ENCODE results near the gene MNS1.
"Not testable (repeated sequence)": the region's sequence is repeated elsewhere in the genome, so short reads cannot be mapped to it uniquely, and the experiment has no call there.

MNS1 gene

GRCh38 chr15:56445746-56446145 lies 19.2 kb downstream of the MNS1 start:
- DNase-seq, result no peak

GRCh38 chr15:56442354-56442753 lies 22.6 kb downstream of the MNS1 start:
- DNase-seq, result no peak

- DNase-seq, result no peak
These were observed 24.6 kb downstream of the MNS1 start for GRCh38 chr15:56440214-56440770.

GRCh38 chr15:56432304-56432703 lies 32.6 kb downstream of the MNS1 start:
- DNase-seq, result no peak

- no peak for DNase-seq
These were observed 36.0 kb downstream of the MNS1 start for GRCh38 chr15:56428821-56429458.

GRCh38 chr15:56425976-56426375 lies 39.0 kb downstream of the MNS1 start:
- DNase-seq, result no peak

- no peak for DNase-seq
These were observed 39.7 kb downstream of the MNS1 start for GRCh38 chr15:56425276-56425675.

- not testable (repeated sequence) for DNase-seq
These were observed 51.7 kb downstream of the MNS1 start for GRCh38 chr15:56413114-56413733.

- DNase-seq, result no peak
These were observed 53.7 kb downstream of the MNS1 start for GRCh38 chr15:56411122-56411749.

GRCh38 chr15:56410721-56411120 lies 54.2 kb downstream of the MNS1 start:
- no peak for DNase-seq

- not testable (repeated sequence) for DNase-seq
These were observed 65.7 kb downstream of the MNS1 start for GRCh38 chr15:56399209-56399608.

- not testable (repeated sequence) for DNase-seq
These were observed 67.6 kb downstream of the MNS1 start for GRCh38 chr15:56397325-56397724.

- no peak for DNase-seq
These were observed 70.0 kb downstream of the MNS1 start for GRCh38 chr15:56394909-56395308.

GRCh38 chr15:56393277-56393676 lies 71.7 kb downstream of the MNS1 start:
- no peak for DNase-seq

- no peak for DNase-seq
These were observed 74.1 kb downstream of the MNS1 start for GRCh38 chr15:56390739-56391267.

GRCh38 chr15:56385908-56386307 lies 79.0 kb downstream of the MNS1 start:
- DNase-seq, result no peak

GRCh38 chr15:56383010-56383409 lies 81.9 kb downstream of the MNS1 start:
- no peak for DNase-seq
